ENCODE results near the gene SPG11. TPM values are rescaled to one million over a fixed set of nuclear protein-coding genes. Genes with fewer than 3 reads are reported as not detected.
"Not testable (repeated sequence)": the region's sequence is repeated elsewhere in the genome, so short reads cannot be mapped to it uniquely, and the experiment has no call there.

SPG11 gene
- total RNA-seq, 1 donor, result 80.7 TPM

DNA sequence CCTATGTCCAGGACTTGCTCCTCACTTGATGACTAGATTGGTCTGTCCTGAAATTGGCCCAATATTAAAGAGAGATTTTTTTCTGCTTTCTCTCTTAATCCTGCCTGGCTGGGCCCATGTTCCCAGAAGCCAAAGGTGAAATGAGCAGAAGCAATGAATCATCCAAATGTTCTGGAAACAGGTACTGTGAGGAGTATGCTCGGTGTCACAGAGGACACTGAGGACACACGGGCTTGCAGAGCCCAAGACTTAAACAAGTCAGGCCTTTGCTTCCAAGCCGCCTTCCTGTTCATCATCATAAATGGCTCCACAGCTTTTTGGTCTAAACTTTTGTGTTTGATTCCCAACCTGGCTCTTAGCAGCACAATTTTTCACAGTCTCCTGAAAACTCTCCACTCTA, 95.1 kb downstream of the SPG11 start:
- DNase-seq (ENCODE audit: low read depth), result no peak
- TF ChIP-seq, protein P1, sequence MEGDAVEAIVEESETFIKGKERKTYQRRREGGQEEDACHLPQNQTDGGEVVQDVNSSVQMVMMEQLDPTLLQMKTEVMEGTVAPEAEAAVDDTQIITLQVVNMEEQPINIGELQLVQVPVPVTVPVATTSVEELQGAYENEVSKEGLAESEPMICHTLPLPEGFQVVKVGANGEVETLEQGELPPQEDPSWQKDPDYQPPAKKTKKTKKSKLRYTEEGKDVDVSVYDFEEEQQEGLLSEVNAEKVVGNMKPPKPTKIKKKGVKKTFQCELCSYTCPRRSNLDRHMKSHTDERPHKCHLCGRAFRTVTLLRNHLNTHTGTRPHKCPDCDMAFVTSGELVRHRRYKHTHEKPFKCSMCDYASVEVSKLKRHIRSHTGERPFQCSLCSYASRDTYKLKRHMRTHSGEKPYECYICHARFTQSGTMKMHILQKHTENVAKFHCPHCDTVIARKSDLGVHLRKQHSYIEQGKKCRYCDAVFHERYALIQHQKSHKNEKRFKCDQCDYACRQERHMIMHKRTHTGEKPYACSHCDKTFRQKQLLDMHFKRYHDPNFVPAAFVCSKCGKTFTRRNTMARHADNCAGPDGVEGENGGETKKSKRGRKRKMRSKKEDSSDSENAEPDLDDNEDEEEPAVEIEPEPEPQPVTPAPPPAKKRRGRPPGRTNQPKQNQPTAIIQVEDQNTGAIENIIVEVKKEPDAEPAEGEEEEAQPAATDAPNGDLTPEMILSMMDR (IDR thresholded peaks at IDR 0.05; ENCODE audit: insufficient read depth, low read depth, low read length), result no peak
- no peak overlapping the region for H3K4me3 ChIP-seq (ENCODE audit: low read depth, low read length)

DNA sequence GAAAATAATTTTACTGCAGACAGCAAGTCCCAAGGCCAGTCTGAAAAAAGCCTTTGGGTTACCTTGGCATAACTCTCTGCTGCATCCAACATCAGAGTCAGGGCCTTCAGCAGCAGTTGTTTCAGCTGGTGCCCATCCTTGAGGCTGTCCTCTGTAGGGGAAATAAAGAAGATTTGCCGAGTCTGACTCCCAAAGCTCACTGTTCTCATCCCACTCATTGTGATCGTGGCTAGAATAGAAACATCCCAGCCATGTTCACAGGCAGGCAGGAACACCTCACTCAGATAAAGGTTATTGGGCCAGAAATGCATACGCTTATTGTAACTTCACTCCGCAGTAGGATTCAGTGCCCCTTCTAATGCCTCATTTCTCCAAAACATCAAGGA, 97.3 kb downstream of the SPG11 start:
- no peak overlapping the region for H3K4me3 ChIP-seq (ENCODE audit: low read depth, low read length)
- TF ChIP-seq, protein P1 (IDR thresholded peaks at IDR 0.05; ENCODE audit: insufficient read depth, low read depth, low read length), result no peak
- DNase-seq (ENCODE audit: low read depth), result no peak

DNA sequence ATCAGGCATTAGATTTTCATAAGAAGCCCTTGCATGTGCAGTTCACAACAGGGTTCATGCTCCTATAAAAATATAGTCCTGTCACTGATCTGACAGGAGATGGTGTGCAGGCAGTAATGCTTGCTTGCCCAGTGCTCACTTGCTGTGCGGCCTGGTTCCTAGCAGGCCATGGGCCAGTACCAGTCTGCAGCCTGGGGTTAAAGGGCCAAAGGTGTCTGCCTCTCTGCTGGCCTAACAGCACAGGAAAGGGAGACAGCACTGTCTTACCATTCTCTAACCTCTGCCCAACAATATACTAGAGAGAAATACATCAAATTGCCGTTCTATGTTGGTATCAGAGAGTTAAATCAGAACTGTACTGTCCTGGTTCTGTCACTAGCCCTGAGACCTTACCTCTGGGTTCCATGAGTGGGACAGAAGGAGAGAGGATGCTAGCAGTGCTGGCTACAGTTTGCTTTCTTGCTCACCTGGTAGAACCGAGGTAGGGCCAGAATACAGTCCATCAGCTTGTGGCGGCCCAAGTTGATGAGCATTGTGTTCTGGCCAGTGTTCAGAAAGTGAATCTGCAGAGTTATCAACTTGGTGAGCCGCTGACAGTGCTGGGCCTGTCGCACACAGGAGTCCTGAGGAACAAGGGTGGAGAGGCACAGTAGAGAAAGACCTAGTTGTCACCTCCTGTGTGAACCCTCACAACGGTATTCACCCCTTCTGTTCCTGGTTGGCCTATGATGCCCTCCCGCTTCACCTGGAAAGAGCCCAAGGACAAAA, 97.9 kb downstream of the SPG11 start:
- no peak overlapping the region for H3K4me3 ChIP-seq (ENCODE audit: low read depth, low read length)
- TF ChIP-seq, protein P1 (IDR thresholded peaks at IDR 0.05; ENCODE audit: insufficient read depth, low read depth, low read length), result no peak
- DNase-seq (ENCODE audit: low read depth), result no peak

DNA sequence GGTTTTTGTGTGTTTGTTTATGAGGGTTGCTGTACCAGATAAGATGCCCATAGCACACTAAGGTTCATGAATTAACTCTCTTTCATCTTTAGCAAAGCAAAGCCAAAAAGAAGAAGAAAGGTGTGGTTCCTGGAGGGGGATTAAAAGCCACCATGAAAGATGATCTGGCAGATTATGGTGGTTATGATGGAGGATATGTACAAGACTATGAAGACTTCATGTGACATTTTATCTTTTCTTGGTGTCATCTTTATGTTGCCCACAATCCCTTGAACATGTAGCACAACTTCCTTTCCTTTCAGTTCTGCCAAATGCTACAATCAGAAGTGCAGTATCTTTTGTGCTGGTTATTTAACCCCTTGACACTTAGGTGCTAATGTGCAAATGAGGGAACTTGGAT, 102.5 kb downstream of the SPG11 start:
- H3K4me3 ChIP-seq (ENCODE audit: low read depth, low read length); DNase-seq (ENCODE audit: low read depth): not testable (repeated sequence)

DNA sequence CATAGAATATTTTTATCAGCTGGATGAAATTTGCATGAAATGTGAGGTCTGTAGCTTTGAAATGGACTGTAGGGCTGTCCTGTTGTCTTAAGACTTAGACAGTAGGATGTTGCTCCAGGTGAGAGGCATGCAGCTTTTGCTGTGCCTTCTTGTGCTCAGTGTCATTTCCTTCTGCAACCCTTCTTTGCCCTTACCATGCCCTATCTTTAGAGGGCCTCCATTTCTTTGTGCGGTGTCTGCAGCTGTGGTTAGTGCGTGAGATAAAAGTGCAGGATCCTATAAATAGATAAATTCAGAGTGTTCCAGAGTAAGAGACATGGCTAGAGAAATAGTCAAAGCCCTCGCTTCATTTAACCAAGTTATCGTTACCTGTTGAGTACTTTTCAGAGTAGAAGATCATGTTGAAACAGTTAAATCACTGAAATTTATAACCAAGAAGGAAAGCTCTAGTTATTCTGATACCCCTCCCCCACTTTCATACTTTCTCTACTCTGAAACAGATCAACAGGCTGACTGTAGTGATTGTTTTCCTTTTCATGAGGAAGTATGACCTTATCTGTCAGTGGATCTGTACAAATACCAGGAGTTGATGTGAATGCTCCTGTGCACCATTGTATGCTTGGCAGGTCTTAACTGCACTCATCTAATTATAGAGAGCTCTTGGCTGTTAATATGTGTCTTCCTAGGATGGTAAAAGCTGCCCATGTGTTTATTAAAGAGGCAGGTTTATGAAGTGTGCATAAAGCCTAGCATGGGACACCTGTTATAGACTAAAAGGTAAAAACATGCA, 108.3 kb downstream of the SPG11 start:
- TF ChIP-seq, protein P1 (IDR thresholded peaks at IDR 0.05; ENCODE audit: insufficient read depth, low read depth, low read length), result no peak
- H3K4me3 ChIP-seq (ENCODE audit: low read depth, low read length), result no peak overlapping the region
- peak; percentile 51 for DNase-seq (ENCODE audit: low read depth)

DNA sequence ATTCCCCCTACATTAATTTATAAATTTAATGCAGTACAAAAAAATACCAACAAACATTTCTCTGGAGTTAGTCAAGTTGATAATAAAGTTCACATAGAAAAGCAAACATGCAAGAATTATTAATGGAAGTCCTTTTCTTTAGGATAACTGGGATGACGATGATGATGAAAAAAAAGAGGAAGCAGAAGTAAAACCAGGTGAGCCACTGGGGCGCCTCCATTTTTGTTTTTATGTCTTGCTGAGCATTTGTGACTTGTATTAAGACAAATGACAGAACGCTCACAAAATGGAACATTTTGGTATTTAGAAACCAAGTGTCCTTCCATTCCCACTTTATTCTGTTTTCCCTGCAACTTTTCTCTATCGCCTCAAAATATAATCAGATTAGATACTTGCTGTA, 112.7 kb downstream of the SPG11 start:
- TF ChIP-seq, protein P1 (IDR thresholded peaks at IDR 0.05; ENCODE audit: insufficient read depth, low read depth, low read length), result no peak
- H3K4me3 ChIP-seq (ENCODE audit: low read depth, low read length), result no peak overlapping the region
- no peak for DNase-seq (ENCODE audit: low read depth)

DNA sequence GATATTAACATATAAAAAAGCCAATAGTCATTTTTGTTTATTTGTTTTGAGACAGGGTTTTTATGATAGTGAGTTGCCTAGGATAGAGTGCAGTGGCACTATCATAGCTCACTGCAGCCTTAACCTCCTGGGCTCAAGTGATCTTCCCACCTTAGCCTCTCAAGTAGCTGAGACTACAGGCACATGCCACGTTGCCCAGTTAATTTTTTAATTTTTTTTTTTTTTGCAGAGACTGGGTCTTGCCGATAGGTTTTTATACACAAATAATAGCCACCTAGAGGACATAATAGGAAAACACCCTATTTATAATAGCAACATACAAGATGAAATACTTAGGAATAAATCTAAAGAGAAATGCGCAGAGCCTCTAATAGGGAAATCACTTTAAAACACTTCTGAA, 113.2 kb downstream of the SPG11 start:
- DNase-seq (ENCODE audit: low read depth), result peak; percentile 41
- TF ChIP-seq, protein P1 (IDR thresholded peaks at IDR 0.05; ENCODE audit: insufficient read depth, low read depth, low read length), result peak; percentile 45
- no peak overlapping the region for H3K4me3 ChIP-seq (ENCODE audit: low read depth, low read length)

DNA sequence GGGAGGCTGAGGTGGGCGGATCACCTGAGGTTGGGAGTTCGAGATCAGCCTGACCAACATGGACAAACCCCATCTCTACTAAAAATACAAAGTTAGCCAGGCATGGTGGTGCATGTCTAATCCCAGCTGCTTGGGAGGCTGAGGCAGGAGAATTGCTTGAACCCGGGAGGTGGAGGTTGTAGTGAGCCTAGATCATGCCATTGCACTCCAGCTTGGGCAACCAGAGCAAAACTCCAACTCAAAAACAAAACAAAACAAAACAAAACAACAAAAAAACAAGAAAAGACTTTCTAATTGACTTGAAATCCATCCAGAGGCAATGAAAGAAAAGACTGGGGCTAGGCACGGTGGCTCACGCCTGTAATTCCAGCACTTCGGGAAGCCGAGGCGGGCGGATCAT, 114.3 kb downstream of the SPG11 start:
- not testable (repeated sequence) for DNase-seq (ENCODE audit: low read depth); H3K4me3 ChIP-seq (ENCODE audit: low read depth, low read length)

Measured in fibroblast of villous mesenchyme (primary cell).